Activated naive CD4-positive, alpha-beta T cell (primary cell): ENCODE results near the gene APOL4.
"Not testable (repeated sequence)": the region's sequence is repeated elsewhere in the genome, so short reads cannot be mapped to it uniquely, and the experiment has no call there.

ENCODE experiments used
- DNase-seq, 4 experiments: peaks; one replicate each; lab custom pipeline; 2025; lab: John Stamatoyannopoulos, UW

The APOL4 gene, protein sequence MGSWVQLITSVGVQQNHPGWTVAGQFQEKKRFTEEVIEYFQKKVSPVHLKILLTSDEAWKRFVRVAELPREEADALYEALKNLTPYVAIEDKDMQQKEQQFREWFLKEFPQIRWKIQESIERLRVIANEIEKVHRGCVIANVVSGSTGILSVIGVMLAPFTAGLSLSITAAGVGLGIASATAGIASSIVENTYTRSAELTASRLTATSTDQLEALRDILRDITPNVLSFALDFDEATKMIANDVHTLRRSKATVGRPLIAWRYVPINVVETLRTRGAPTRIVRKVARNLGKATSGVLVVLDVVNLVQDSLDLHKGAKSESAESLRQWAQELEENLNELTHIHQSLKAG

GRCh38 chr22:36201630-36202319, at the start of gene APOL4:
TSS of gene APOL4 (minus strand) at chr22:36201809. CDS start at chr22:36201734, 75 bp downstream.
- DNase-seq = no peak

DNA sequence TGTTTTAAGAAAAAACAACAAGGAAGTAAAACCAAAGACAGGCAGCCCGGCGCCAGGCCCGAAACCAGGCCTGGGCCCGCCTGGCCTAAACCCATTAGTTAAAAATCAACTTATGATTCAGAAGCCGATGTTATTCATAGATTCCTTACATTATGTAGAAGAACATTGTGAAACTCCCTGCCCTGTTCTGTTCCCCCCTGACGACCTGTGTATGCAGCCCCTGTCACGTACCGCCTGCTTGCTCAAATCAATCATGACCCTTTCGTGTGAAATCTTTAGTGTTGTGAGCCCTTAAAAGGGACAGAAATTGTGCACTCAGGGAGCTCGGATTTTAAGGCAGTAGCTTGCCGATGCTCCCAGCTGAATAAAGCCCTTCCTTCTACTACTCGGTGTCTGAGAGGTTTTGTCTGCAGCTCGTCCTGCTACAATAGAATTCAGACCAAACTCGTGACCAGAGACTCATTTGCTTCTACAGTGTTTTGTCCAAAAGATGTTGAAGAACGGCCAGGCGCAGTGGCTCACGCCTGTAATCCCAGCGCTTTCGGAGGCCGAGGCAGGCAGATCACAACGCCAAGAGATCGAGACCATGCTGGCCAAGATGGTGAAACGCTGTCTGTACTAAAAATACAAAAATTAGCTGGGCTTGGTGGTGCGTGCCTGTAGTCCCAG, 48.8 kb upstream of the APOL4 start:
- not testable (repeated sequence) for DNase-seq

GRCh38 chr22:36249160-36249559, 47.6 kb upstream of the APOL4 start:
- DNase-seq = no peak

DNA sequence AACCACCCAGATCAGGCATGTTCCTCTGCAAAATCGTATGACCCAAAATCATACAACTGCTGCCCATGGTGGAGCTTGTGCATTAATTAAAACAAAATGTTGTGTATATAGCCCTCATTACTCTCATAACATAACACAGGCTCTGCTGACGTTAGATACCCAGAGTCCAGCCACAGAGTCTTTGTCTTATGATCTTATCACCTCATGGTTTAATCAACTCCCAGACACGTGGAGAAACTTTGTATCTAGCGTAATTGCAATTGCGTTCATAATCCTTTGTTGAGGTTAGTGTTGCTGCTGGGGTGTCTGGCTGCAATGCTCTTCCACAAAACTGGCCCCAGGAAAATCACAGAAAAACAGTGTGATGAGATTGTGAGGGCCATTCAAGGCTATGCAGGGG, 46.3 kb upstream of the APOL4 start:
- no peak for DNase-seq

DNA sequence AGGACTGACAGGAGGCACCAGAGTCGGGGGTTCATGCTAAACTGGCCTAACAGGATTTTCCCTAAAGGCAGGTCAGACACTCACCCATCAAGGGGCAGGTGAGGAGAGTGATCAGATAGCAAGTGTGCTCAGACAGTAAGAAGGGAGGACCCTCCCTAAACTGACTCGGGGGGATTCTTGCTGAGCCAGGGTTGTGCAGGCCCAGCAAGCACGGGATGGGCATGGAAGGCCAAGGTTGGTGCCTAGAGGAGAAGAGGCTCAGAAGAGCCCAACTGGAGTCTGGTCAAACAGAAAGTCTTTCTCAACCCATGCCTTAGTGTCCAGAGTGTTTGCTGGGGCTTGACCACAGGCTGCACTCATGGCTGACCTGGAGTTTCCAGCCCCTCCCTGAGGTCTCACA, 45.1 kb upstream of the APOL4 start:
- DNase-seq = no peak

- no peak for DNase-seq
Observed at GRCh38 chr22:36245805-36246356, 44.3 kb upstream of the APOL4 start.

DNA sequence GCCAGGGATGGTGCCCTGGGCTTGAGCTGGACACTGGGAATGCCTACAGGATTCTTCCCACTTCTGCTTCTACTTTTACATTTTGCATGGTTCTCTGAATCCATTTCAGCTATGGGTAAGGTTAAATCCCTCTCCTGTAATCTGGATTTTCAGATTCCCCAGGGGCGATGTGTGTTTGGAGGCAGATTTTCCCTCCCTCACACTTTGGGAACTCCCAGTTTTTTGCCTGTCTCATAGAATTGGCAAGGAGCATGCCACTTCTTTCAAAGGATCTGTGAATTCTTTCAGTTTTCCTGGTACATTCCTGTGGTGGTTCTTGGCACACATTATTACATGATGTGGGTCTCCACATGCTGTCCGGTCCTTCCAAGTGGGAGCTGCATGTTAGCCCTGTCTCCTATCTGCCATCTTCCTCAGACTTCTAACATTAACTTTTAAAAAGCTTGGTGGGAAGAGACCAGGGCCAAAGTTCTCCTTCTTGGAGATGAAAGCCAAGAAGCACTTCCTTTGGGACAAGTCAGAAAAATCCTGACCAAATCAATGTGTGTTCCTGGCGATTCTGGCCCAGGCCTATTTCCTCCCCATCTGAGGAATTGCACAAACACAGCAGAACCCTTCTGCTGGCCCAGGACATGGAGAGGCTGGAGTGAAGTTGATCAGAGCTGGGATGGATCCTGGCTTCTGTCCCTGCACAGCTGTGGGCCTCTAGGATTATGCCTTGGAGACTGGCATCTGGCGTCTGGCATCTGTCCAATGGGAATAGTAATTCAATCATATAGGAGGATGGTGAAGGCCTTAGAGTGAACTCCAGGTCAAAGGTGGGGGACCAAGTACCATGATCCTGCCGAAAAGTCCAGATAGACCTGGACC, 43.1 kb upstream of the APOL4 start:
- DNase-seq = no peak

DNA sequence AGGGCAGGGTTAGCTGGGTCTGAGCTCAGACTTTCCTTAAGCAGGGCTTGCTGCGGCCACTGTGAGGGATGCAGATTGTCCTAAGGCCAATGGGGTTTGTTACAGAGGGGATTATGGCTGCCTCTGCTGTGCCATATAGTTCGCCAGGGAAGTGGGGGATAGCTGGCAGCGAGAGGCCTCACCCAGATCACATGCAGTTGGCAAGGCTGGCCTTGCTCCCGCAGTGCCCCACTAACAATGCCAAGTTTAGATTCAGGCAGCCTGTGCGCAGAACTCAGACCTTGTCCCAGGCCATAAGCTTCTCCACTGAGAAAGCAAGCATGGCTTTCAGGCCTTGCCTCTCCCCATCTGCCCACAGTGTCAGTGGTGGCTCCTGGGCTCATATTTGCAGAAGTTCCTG, 42.4 kb upstream of the APOL4 start:
- no peak for DNase-seq

DNA sequence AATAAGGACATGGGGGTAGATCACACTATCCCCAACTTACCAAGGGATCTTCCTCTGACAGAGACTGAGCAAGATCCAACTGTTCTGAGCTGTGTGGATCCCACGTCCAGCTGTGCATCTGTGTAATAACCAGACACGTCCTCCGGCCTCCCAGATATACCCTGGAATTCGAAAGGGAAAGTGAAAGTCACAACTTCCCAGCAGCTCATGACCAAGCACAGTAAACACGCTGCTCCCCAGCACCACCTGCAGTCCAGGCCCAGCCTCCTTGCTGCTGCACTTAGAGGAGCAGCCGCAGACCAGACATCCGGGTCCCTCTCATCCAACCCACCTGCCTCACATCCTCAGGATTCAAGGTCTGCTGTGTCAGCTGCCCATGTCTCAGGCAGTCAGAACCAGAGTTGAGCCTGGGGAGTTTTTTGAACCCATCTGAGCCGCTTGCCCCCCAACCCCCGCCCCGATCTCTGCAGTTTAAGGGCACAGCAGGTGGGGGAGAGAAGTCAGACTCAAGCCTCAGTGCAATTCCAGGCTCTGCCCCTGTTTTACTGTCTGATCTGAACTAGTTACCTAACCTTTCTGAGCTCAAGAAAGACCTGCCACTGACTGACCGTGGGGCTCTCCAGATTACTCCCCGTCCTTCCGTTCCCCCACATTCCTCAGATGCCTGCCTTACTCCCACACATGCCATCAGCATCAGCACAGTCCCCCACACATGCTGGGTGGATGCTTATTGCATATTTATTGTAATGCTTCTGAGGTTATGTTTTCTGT, 38.0 kb upstream of the APOL4 start, which contains the start of gene APOL2:
Gene APOL2 (minus strand): TSS at position 127 of the 771 bp plus-strand sequence. CDS start 6,365 bp downstream, outside the sequence.
- peak; percentile 45 to 71 (median 58) for DNase-seq

DNA sequence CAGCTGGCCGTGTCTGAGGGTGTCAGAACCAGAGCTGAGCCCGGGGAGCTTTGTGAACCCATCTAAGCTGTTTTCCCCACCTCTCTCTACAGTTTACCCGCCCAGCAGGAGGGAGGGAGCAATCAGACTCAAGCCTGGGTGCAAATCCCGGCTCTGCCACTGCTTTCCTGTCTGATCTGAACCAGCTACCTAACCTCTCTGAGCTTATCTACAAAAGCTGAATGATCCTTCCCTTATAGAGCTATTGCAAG, 37.5 kb upstream of the APOL4 start:
- DNase-seq = no peak

DNA sequence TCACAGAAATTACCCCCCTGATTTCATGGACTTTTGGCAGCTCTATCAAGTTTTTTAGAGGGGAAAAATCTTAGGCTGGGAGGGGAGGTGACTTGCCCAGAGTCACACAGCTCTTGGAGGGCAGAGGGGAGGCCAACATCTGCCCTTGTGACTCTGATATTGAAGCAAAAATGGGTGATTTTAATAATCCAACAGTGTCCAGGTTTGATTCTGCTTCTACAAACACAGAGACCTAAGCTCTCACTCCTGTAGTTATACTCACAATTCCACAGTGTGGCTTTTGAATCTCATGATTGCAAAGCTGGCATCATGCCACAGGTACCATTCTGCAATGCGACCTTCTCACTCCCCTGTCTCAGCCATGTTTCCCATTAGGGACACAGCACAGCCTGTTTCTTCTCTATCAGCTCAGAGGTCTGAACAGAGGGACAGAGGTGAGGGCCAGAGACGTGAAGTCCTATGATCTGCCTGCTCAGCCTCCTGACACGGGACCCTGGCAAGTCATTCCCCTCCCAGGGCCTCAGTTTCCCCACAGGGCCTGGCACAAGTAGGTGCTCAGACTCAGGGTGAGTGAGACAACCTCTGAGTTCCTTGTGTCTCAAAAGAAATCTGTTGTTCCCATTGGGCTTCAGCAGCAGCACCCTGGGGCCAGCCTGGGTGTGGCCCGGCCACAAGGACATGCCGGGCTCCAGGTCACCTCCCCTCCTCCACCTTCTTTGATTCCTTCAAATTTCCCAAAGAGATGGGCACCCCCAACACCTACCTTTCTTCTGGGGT, 37.0 kb upstream of the APOL4 start:
- DNase-seq = no peak

GRCh38 chr22:36237462-36238372, 36.1 kb upstream of the APOL4 start:
- no peak for DNase-seq

GRCh38 chr22:36236388-36237319, 35.0 kb upstream of the APOL4 start:
- DNase-seq = no peak

- no peak for DNase-seq
Observed at GRCh38 chr22:36235585-36235984, 34.0 kb upstream of the APOL4 start.

GRCh38 chr22:36234919-36235318, 33.3 kb upstream of the APOL4 start:
- no peak for DNase-seq

GRCh38 chr22:36234213-36234612, 32.6 kb upstream of the APOL4 start:
- no peak for DNase-seq

- DNase-seq = no peak
Observed at GRCh38 chr22:36233796-36234195, 32.2 kb upstream of the APOL4 start.
